DOHH2 (cell line): Measurements from ENCODE around the gene FBXO30.

Source experiments
- H3F3A ChIP-seq: fragments of 200-600 bp; sonication (generic), shearing (Covaris generic); 2 replicates; pipeline ENCODE4 v1.6.0; 2016; ENCODE audit warnings: antibody characterized with exemption, mild to moderate bottlenecking; ENCODE audit not compliant: control insufficient read depth, insufficient read depth
- H3K27ac ChIP-seq: fragments of 200-600 bp; sonication (generic); 2 replicates; pipeline ENCODE4 v1.5.1; 2014; ENCODE audit warnings: low read depth, mild to moderate bottlenecking, low read length, moderate library complexity
- H3K27me3 ChIP-seq: fragments of 200-600 bp; sonication (generic); 2 replicates; pipeline ENCODE4 v1.6.1; 2014; ENCODE audit warnings: mild to moderate bottlenecking, low read length, mixed read lengths; ENCODE audit not compliant: control insufficient read depth
- H3K36me3 ChIP-seq: fragments of 200-600 bp; sonication (generic); 2 replicates; pipeline ENCODE4 v1.6.1; 2014; ENCODE audit warnings: mild to moderate bottlenecking, low read length, moderate library complexity, mixed read lengths; ENCODE audit not compliant: control insufficient read depth
- H3K4me1 ChIP-seq: fragments of 200-600 bp; sonication (generic); 2 replicates; pipeline ENCODE4 v1.6.1; 2014; ENCODE audit warnings: mild to moderate bottlenecking, low read length, mixed read lengths; ENCODE audit not compliant: control insufficient read depth
- H3K4me2 ChIP-seq: fragments of 200-600 bp; sonication (generic); 2 replicates; pipeline ENCODE4 v1.6.0; 2014; ENCODE audit warnings: mild to moderate bottlenecking, low read length, moderate library complexity
- H3K4me3 ChIP-seq: fragments of 200-600 bp; sonication (generic); 2 replicates; pipeline ENCODE4 v1.5.1; 2014; ENCODE audit warnings: mild to moderate bottlenecking, low read length, mixed read lengths
- H3K79me2 ChIP-seq: fragments of 200-600 bp; sonication (generic); 2 replicates; pipeline ENCODE4 v1.6.1; 2014; ENCODE audit warnings: mild to moderate bottlenecking, low read length, mixed read lengths; ENCODE audit not compliant: control insufficient read depth
- H3K9me2 ChIP-seq: fragments of 200-600 bp; sonication (generic); replicated peaks from 2 replicates; pipeline ENCODE4 v1.6.1; 2014; ENCODE audit warnings: mild to moderate bottlenecking, low read length, mixed read lengths; ENCODE audit not compliant: control insufficient read depth
- H3K9me3 ChIP-seq: fragments of 200-600 bp; sonication (generic); 2 replicates; pipeline ENCODE4 v1.6.1; 2014; ENCODE audit warnings: antibody characterized with exemption, low read length, mixed read lengths; ENCODE audit not compliant: control insufficient read depth, insufficient read depth
- H4K20me1 ChIP-seq: fragments of 200-600 bp; sonication (generic); 2 replicates; pipeline ENCODE4 v1.6.0; 2014; ENCODE audit warnings: low read depth, mild to moderate bottlenecking, antibody characterized with exemption, low read length, moderate library complexity; ENCODE audit not compliant: control insufficient read depth, insufficient read depth
- EZH2phosphoT487 ChIP-seq: fragments of 200-600 bp; sonication (generic); IDR thresholded peaks from 2 replicates; pipeline ENCODE4 v1.6.1; 2017; ENCODE audit warnings: borderline replicate concordance, mild to moderate bottlenecking, antibody characterized with exemption, low read length, moderate library complexity, mixed read lengths
- TF ChIP-seq, protein P1 (sequence below): fragments of 200-600 bp; sonication (generic); IDR thresholded peaks from one replicate; pipeline ENCODE4 v1.5.1; 2014; ENCODE audit warnings: antibody characterized with exemption, mild to moderate bottlenecking, low read depth, low read length; ENCODE audit not compliant: poor library complexity, severe bottlenecking

The FBXO30 gene

GRCh38 chr6:145815309-145816274 lies 997 bp upstream of the FBXO30 start:
- Histone ChIP-seq H3K4me3 (peak overlapping the region; percentile 96), H3K4me2 (peak overlapping the region; percentile 76), H3K27ac (peak overlapping the region; percentile 69), H3K79me2 (peaks cover 56% of the 10 kb centered on the region), H3K36me3 (peaks cover 16% of the 10 kb centered on the region), H3F3A (no peaks in the 10 kb centered on the region), H3K9me2 (no peaks in the 10 kb centered on the region), H3K27me3 (no peaks in the 10 kb centered on the region), H3K9me3 (no peaks in the 10 kb centered on the region), H3K4me1 (peaks cover 35% of the 10 kb centered on the region), H4K20me1 (no peaks in the 10 kb centered on the region)
- TF ChIP-seq EZH2phosphoT487: no peak
- TF ChIP-seq, protein P1, sequence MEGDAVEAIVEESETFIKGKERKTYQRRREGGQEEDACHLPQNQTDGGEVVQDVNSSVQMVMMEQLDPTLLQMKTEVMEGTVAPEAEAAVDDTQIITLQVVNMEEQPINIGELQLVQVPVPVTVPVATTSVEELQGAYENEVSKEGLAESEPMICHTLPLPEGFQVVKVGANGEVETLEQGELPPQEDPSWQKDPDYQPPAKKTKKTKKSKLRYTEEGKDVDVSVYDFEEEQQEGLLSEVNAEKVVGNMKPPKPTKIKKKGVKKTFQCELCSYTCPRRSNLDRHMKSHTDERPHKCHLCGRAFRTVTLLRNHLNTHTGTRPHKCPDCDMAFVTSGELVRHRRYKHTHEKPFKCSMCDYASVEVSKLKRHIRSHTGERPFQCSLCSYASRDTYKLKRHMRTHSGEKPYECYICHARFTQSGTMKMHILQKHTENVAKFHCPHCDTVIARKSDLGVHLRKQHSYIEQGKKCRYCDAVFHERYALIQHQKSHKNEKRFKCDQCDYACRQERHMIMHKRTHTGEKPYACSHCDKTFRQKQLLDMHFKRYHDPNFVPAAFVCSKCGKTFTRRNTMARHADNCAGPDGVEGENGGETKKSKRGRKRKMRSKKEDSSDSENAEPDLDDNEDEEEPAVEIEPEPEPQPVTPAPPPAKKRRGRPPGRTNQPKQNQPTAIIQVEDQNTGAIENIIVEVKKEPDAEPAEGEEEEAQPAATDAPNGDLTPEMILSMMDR: no peak

DNA sequence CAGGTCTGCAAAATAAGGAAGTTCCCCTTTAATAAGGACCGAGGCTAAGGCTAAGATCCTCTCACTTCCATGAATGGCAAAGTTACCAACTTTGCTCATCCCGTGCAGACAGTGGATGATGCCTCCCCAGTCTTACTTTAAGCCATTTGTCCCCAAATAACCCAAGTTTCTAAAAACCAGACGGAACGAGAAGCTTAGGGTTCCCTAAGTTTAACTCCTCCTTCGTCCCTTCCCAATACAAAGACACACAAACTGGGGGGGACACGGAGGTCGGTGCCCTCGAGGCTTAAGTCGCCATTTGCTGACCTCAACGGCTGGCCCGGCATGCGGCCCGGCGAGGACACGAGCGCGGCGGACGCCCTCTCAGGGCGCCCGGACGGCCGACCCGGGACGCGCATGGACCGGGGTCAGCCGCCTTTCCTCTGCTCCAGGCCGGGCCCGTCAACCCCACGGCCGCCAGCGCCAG lies 527 bp downstream of the FBXO30 start:
- peak overlapping the region; percentile 96 for H3K4me3 ChIP-seq
- TF ChIP-seq, protein P1: no peak
- TF ChIP-seq EZH2phosphoT487: no peak

GRCh38 chr6:145813285-145814034 lies 1.1 kb downstream of the FBXO30 start:
- H3F3A ChIP-seq: no peaks in the 10 kb centered on the region
- H3K4me2 ChIP-seq: peak overlapping the region; percentile 76
- H3K9me2 ChIP-seq: no peaks in the 10 kb centered on the region
- no peaks in the 10 kb centered on the region for H3K27me3 ChIP-seq
- TF ChIP-seq, protein P1: no peak
- no peak for TF ChIP-seq EZH2phosphoT487
- peak overlapping the region; percentile 96 for H3K4me3 ChIP-seq
- peak overlapping the region; percentile 69 for H3K27ac ChIP-seq
- no peaks in the 10 kb centered on the region for H3K9me3 ChIP-seq
- H4K20me1 ChIP-seq: no peaks in the 10 kb centered on the region
- H3K79me2 ChIP-seq: peaks cover 77% of the 10 kb centered on the region
- H3K4me1 ChIP-seq: peaks cover 55% of the 10 kb centered on the region
- peaks cover 28% of the 10 kb centered on the region for H3K36me3 ChIP-seq

More for the DNA sequence above, 527 bp downstream of the FBXO30 start:
- Histone ChIP-seq H3K27me3 (no peaks in the 10 kb centered on the region), H3K9me3 (no peaks in the 10 kb centered on the region), H4K20me1 (no peaks in the 10 kb centered on the region), H3F3A (no peaks in the 10 kb centered on the region), H3K36me3 (peaks cover 23% of the 10 kb centered on the region), H3K4me1 (peaks cover 50% of the 10 kb centered on the region), H3K27ac (peak overlapping the region; percentile 69), H3K4me2 (peak overlapping the region; percentile 76), H3K9me2 (no peaks in the 10 kb centered on the region), H3K79me2 (peaks cover 71% of the 10 kb centered on the region)
